ENCODE results near the gene NDUFAF2.

DNA sequence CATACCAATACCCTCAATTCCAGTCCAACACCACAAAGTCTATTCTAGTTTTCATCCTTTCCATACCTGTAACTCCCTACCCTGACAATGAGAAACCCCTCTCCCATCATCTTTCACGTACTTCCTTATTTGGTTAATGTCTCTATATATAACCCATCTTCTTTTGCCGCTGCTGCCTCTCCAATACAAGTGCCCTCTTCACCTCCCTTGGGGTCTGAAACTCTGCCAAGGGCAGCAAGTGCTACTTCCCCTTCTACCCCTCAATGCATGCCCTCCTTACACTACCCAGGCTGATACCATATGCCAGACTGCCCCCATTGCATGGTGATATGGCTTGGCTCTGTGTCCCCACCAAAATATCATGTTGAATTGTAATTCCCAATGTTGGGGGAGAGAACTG is 241.6 kb downstream of the NDUFAF2 start:
- TF ChIP-seq, protein P1, sequence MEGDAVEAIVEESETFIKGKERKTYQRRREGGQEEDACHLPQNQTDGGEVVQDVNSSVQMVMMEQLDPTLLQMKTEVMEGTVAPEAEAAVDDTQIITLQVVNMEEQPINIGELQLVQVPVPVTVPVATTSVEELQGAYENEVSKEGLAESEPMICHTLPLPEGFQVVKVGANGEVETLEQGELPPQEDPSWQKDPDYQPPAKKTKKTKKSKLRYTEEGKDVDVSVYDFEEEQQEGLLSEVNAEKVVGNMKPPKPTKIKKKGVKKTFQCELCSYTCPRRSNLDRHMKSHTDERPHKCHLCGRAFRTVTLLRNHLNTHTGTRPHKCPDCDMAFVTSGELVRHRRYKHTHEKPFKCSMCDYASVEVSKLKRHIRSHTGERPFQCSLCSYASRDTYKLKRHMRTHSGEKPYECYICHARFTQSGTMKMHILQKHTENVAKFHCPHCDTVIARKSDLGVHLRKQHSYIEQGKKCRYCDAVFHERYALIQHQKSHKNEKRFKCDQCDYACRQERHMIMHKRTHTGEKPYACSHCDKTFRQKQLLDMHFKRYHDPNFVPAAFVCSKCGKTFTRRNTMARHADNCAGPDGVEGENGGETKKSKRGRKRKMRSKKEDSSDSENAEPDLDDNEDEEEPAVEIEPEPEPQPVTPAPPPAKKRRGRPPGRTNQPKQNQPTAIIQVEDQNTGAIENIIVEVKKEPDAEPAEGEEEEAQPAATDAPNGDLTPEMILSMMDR (IDR thresholded peaks at IDR 0.05; ENCODE audit: insufficient read depth, low read length, poor library complexity, severe bottlenecking), result no peak
- TF ChIP-seq EZH2phosphoT487 (conservative IDR thresholded peaks at IDR 0.05; ENCODE audit: low read length), result no peak

All from SU-DHL-6 (cell line).